Right lobe of liver (tissue), 6 donors: ENCODE measurements around the gene APOA5. TPM values are rescaled to one million over a fixed set of nuclear protein-coding genes. Genes with fewer than 3 reads are reported as not detected.

Experiments
- ATAC-seq, 4 donors: fragments of 200-7000 bp; cut with Tn5 transposase; one replicate each; pipeline ENCODE4 v1.9.1; 2020; ENCODE audit warnings: mild to moderate bottlenecking in 4 of 4, moderate library complexity in 4 of 4
- DNase-seq, 3 donors: peaks; one replicate each; pipeline ENCODE4 v3.0.0-alpha.2; 2020
- H3K27ac ChIP-seq, 3 donors: fragments of 200-600 bp; one replicate each; pipeline ENCODE4 v1.8.0; 2022
- H3K27me3 ChIP-seq, 2 donors: fragments of 200-600 bp; one replicate each; pipeline ENCODE4 v1.8.0; 2022
- H3K36me3 ChIP-seq, 4 donors: fragments of 200-600 bp; sonication (generic) in 1 of 4; one replicate each; pipeline versions ENCODE4 v1.5.1 to v1.8.0; 2017 to 2022; ENCODE audit warnings: control low read depth in 1 of 4
- H3K4me1 ChIP-seq, 4 donors: fragments of 200-600 bp; sonication (generic) in 1 of 4; one replicate each; pipeline versions ENCODE4 v1.5.1 to v1.8.0; 2017 to 2022; ENCODE audit warnings: control low read depth in 1 of 4
- H3K4me3 ChIP-seq, 3 donors: fragments of 200-600 bp; one replicate each; pipeline ENCODE4 v1.8.0; 2022
- H3K9me3 ChIP-seq, 4 donors: fragments of 200-600 bp; sonication (generic) in 1 of 4; one replicate each; pipeline versions ENCODE4 v1.5.1 to v1.8.0; 2017 to 2022; ENCODE audit warnings: control low read depth in 1 of 4
- POLR2A ChIP-seq: fragments of 450-650 bp; IDR thresholded peaks from one replicate; pipeline ENCODE4 v1.6.1; 2017; ENCODE audit warnings: antibody characterized with exemption, mild to moderate bottlenecking
- WGBS: methylation state at CpG from one replicate; pipeline ENCODE4 v1.1.6; 2018; ENCODE audit warnings: low coverage, low lambda C conversion rate; ENCODE audit not compliant: insufficient coverage; ENCODE audit errors: missing lambda C conversion rate; 5-methylcytosine and 5-hydroxymethylcytosine counted together
- intact Hi-C, 2 donors: fragments of 100-400 bp; cut with DNase I; formaldehyde crosslinking; loops; one replicate each; pipeline versions ENCODE4 v1.11.2 to v1.14.1; 2022
- total RNA-seq, 6 experiments: library from RNA; depleted of rRNA in 2 of 6; stranded (reverse); fragments of >200 nt in 2 of 6; fragmentation: NEBNext Ultra II Directional in 3 of 6; extraction: Animal tissue kit (Norgen Biotek cat#: 25700) in 3 of 6; gene quantifications; one replicate each; pipeline versions ENCODE4 v1.1.0 to v1.2.4, GENCODE V29; 2016 to 2023
- TF ChIP-seq, protein P1 (sequence below), 4 donors: fragments of 200-600 bp in 3 of 4; fragments of 450-650 bp in 1 of 4; IDR thresholded peaks; one replicate each; pipeline versions ENCODE4 v1.5.1 to v1.8.0; 2016 to 2022; ENCODE audit warnings: antibody characterized with exemption in 4 of 4, mild to moderate bottlenecking in 2 of 4
- donor health status: DM: no; HTN: yes; CAD: no.
- donor health status: DM: no; HTN: no; CAD: no.
- donor health status: DM: no; HTN: no; CAD: no.
- donor health status: DM: no; HTN: yes; CAD: no.
- donor health status: DM: no; HTN: yes; CAD: no.

Gene APOA5
- total RNA-seq, 6 experiments from 2014 or later = 57.8 to 1,064 (median 724) TPM

DNA sequence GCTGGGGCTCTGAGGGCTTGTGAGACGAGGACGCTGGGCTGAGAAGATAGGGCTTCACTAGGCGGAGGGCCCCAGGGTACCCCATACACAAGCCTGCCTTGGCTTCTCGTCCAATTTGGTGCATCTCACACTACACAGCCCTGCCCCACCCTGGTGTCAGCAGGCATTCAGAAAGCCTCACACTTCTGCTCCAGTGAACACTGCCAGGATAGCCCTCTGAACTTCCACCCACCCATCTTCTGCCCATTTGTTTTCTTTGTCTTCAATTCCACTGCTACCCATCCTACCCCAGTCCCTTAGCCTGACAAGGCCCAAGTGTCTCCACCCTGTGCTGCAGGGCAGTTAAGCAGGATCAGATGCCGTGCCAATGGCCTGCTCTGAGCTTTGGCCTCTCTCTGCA is 17.0 kb downstream of the APOA5 start:
- H3K27me3 ChIP-seq = no peaks in the 10 kb centered on the region
- DNase-seq (no peak), ATAC-seq (peak in 1 of 4 donors; percentile 4)
- WGBS = 80% methylated on average over 4 of the region's 5 CpGs
- H3K27ac ChIP-seq = no peak overlapping the region
- H3K4me1 ChIP-seq = peaks cover 0 to 28% (median 0%) of the 10 kb centered on the region in 4 donors
- intact Hi-C loops = no loop called here
- peaks cover 4 to 27% (median 15%) of the 10 kb centered on the region in 4 donors for H3K36me3 ChIP-seq
- TF ChIP-seq POLR2A = no peak
- TF ChIP-seq, protein P1, sequence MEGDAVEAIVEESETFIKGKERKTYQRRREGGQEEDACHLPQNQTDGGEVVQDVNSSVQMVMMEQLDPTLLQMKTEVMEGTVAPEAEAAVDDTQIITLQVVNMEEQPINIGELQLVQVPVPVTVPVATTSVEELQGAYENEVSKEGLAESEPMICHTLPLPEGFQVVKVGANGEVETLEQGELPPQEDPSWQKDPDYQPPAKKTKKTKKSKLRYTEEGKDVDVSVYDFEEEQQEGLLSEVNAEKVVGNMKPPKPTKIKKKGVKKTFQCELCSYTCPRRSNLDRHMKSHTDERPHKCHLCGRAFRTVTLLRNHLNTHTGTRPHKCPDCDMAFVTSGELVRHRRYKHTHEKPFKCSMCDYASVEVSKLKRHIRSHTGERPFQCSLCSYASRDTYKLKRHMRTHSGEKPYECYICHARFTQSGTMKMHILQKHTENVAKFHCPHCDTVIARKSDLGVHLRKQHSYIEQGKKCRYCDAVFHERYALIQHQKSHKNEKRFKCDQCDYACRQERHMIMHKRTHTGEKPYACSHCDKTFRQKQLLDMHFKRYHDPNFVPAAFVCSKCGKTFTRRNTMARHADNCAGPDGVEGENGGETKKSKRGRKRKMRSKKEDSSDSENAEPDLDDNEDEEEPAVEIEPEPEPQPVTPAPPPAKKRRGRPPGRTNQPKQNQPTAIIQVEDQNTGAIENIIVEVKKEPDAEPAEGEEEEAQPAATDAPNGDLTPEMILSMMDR (IDR thresholded peaks at IDR 0.05) = no peak
- no peaks in the 10 kb centered on the region for H3K9me3 ChIP-seq
- H3K4me3 ChIP-seq = no peak overlapping the region

DNA sequence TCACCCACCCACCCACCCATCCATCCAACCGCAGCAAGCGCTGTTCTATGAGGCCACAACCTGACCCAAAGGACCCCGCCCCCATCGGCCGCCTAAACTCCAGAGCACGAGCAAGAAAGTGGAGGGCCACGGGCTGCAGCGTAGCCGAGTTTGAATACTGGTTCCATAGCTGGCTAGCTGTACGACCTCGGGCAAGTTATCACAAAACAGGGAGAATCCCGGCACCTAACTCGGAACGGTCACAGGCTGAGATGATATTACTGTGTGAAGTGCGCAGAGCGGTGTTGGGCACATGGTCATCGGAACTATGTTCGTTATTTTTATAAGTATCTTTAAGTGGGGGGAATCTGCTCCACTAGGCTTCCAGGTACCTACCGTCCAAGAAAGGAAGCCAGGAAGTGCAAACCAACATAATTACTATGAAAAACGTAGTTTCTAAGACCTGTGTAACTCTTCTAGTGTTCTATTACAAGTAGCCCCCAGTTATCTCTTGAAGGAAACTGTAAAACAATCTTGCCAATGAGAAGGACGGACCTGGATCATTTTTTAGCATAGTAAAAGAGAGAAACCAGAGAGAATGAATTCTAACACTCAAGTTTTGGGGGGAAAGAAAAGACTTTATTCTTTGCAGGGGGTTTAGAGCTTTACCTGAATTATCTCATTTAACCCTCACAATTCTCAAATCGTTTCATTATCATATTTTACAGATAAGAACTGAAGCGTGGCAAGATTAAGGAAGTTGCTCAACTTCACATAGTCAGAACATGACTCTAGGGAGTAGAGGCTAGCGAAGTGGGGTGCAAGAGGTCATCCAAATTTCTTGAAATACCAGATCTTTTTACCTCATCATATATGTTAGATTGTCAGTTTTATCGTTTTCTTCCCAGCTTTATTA is 18.2 kb downstream of the APOA5 start:
- peaks cover 0 to 28% (median 0%) of the 10 kb centered on the region in 4 donors for H3K4me1 ChIP-seq
- H3K36me3 ChIP-seq = peaks cover 0 to 23% (median 12%) of the 10 kb centered on the region in 4 donors
- no peaks in the 10 kb centered on the region for H3K9me3 ChIP-seq
- DNase-seq = no peak
- no peaks in the 10 kb centered on the region for H3K27me3 ChIP-seq
- peak in 3 of 4 donors; percentile 59 to 71 (median 69) for ATAC-seq
- 4% methylated on average over 23 of the region's 25 CpGs for WGBS
- peak overlapping the region; percentile 84 to 92 (median 90) for H3K27ac ChIP-seq
- H3K4me3 ChIP-seq = peak overlapping the region; percentile 73 to 89 (median 84)
- TF ChIP-seq, protein P1 (IDR thresholded peaks at IDR 0.05) = no peak
- no peak for TF ChIP-seq POLR2A
- intact Hi-C loops = no loop called here

DNA sequence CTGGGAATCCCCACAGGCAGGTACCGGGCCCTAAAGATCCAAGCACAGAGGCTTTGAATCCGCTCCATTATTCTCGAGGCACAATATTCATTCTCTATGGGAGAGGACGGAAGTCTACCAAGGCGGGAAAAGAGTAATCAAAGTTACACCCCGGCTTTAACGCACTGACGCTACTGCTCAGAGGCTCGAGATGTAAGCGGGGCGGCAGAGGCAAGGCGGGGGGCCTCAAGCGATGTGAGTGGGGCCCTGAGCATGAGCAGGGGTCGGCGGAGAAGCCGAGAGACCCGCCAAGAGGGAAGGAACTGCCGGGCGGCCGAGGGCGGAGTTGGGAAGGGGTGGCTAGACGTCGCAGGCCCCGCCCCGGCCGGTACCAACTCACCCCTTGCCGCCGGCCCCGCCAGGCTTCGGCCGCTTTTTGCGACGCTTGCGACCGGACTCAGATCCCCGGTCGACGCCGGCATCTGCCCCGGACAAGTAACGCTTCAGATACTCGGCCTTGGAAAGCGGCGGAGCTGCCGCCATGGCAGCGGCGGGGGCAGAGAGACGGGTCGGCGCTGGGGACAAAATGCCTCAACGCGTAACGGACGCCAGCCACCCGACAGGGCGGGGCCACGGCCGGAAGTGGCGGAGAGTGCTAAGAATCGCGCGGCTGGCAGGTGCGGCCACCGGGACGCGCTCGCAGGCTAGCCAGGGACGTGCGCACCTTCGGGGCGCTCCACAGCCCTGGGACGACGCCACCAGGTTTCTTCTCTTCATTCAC is 19.1 kb downstream of the APOA5 start, which contains the start of gene BUD13:
BUD13 (minus strand) TSS at position 545 of the 760 bp plus-strand sequence; CDS start at position 522, 23 bp downstream.
- peaks cover 0 to 27% (median 0%) of the 10 kb centered on the region in 4 donors for H3K4me1 ChIP-seq
- ATAC-seq = peak; percentile 94 to 95 (median 95)
- WGBS = 0% methylated on average over 22 of the region's 73 CpGs
- DNase-seq = peak; percentile 94 to 95 (median 94)
- no peaks in the 10 kb centered on the region for H3K27me3 ChIP-seq
- peak within 1 kb of the TSS; percentile 73 to 89 (median 84) for H3K4me3 ChIP-seq
- TF ChIP-seq, protein P1 (IDR thresholded peaks at IDR 0.05) = no peak
- TF ChIP-seq POLR2A = peak; percentile 61
- H3K9me3 ChIP-seq = no peaks in the 10 kb centered on the region
- H3K27ac ChIP-seq = peak within 1 kb of the TSS; percentile 84 to 92 (median 90)
- H3K36me3 ChIP-seq = peaks cover 0 to 15% (median 9%) of the 10 kb centered on the region in 4 donors
- intact Hi-C loops = no loop called here

DNA sequence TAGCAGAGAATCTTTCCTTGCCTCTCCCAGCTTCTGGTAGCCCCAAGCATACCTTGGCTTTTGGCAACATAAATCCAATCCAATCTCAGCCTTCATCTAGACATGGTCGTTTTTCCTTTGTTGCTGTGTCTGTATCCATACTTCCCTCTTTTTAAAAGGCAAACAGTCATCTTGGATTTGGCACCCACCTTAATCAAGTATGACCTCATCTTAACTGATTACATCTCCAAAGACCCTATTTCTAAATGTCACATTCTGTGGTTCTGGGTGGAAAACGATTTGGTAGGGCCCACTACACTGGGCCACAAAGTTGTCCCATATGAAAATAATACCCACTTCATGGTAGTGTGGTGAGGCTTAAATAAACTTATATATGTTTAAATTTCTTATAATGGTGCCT is 19.7 kb downstream of the APOA5 start:
- peak overlapping the region in 1 of 3 donors; percentile 90 for H3K27ac ChIP-seq
- 8% methylated on average over 2 of the region's 2 CpGs for WGBS
- intact Hi-C loops = no loop called here
- ATAC-seq = no peak
- peaks cover 0 to 20% (median 0%) of the 10 kb centered on the region in 4 donors for H3K4me1 ChIP-seq
- H3K27me3 ChIP-seq = no peaks in the 10 kb centered on the region
- peak overlapping the region; percentile 73 to 89 (median 84) for H3K4me3 ChIP-seq
- TF ChIP-seq, protein P1 (IDR thresholded peaks at IDR 0.05) = no peak
- TF ChIP-seq POLR2A = no peak
- peaks cover 0 to 15% (median 7%) of the 10 kb centered on the region in 4 donors for H3K36me3 ChIP-seq
- no peaks in the 10 kb centered on the region for H3K9me3 ChIP-seq
- no peak for DNase-seq
